ENCODE data around the gene CSTF2T. TPM values are rescaled to one million over a fixed set of nuclear protein-coding genes. Genes with fewer than 3 reads are reported as not detected.

The CSTF2T gene
- total and polyA plus RNA-seq, 10 donors, result 12.2 to 37.1 (median 29.9) TPM

DNA sequence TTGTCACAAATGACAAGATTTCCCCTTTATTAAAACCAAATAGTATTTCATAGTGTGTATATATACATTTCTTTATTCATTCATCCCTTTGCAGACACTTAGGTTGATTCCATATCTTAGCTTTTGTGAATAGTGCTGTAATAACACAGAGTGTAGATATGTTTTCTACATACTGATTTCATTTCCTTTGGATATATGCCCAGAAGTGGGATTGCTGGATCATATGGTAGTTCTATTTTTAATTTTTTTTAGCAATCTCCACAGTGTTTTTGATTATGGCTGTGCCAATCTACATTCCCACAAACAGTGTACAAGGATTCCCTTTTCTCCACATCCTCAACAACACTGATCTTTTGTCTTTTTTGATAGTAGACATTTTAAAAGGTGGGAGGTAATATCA is 46.4 kb downstream of the CSTF2T start:
- Histone ChIP-seq H3K36me3 (no peaks in the 10 kb centered on the region), H3K27ac (no peak overlapping the region), H3K4me1 (no peaks in the 10 kb centered on the region), H3K9me3 (no peaks in the 10 kb centered on the region), H3K27me3 (replicated peaks in 1 of 7) (no peaks in the 10 kb centered on the region), H3K4me3 (no peak overlapping the region)
- TF ChIP-seq POLR2A (IDR thresholded peaks at IDR 0.05), result no peak
- TF ChIP-seq, protein P1, sequence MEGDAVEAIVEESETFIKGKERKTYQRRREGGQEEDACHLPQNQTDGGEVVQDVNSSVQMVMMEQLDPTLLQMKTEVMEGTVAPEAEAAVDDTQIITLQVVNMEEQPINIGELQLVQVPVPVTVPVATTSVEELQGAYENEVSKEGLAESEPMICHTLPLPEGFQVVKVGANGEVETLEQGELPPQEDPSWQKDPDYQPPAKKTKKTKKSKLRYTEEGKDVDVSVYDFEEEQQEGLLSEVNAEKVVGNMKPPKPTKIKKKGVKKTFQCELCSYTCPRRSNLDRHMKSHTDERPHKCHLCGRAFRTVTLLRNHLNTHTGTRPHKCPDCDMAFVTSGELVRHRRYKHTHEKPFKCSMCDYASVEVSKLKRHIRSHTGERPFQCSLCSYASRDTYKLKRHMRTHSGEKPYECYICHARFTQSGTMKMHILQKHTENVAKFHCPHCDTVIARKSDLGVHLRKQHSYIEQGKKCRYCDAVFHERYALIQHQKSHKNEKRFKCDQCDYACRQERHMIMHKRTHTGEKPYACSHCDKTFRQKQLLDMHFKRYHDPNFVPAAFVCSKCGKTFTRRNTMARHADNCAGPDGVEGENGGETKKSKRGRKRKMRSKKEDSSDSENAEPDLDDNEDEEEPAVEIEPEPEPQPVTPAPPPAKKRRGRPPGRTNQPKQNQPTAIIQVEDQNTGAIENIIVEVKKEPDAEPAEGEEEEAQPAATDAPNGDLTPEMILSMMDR (IDR thresholded peaks at IDR 0.05 in 8 of 11, conservative IDR thresholded peaks at IDR 0.05 in 3 of 11), result no peak
- TF ChIP-seq POLR2AphosphoS5 (IDR thresholded peaks at IDR 0.05), result no peak
- intact Hi-C loops (cut with DNase I; ENCODE audit: low total_unique reads), result no loop called here
- DNase-seq, result no peak

DNA sequence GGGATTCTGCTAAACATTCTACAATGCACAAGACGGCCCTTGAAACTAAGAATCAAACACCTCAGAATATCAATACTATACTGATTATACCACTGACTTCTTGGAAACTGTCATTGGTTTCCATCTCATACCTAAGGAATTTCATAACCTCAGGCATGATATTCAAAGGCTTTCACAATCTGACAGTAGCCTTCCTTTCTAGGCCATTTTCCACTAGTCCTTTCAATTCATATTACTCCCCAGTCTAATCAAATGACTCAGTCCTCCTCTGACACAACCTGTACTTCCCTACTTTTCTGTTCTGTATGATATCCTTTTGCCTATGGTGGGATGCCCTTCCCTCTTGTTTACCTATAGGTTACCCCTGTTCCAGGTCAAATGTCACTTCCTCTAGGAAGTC is 48.3 kb downstream of the CSTF2T start:
- no peak overlapping the region for H3K27ac ChIP-seq
- no peak overlapping the region for H3K4me3 ChIP-seq
- no peak for DNase-seq
- H3K36me3 ChIP-seq, result no peaks in the 10 kb centered on the region
- intact Hi-C loops (cut with DNase I; ENCODE audit: low total_unique reads), result no loop called here
- H3K27me3 ChIP-seq (replicated peaks in 1 of 7), result no peaks in the 10 kb centered on the region
- TF ChIP-seq POLR2AphosphoS5 (IDR thresholded peaks at IDR 0.05) (no peak), POLR2A (IDR thresholded peaks at IDR 0.05) (no peak)
- TF ChIP-seq, protein P1 (IDR thresholded peaks at IDR 0.05 in 8 of 11, conservative IDR thresholded peaks at IDR 0.05 in 3 of 11), result no peak
- no peaks in the 10 kb centered on the region for H3K9me3 ChIP-seq
- H3K4me1 ChIP-seq, result no peaks in the 10 kb centered on the region
- WGBS, 5 donors, result 80 to 100% (median 88%) methylated on average over 1 of the region's 1 CpG

DNA sequence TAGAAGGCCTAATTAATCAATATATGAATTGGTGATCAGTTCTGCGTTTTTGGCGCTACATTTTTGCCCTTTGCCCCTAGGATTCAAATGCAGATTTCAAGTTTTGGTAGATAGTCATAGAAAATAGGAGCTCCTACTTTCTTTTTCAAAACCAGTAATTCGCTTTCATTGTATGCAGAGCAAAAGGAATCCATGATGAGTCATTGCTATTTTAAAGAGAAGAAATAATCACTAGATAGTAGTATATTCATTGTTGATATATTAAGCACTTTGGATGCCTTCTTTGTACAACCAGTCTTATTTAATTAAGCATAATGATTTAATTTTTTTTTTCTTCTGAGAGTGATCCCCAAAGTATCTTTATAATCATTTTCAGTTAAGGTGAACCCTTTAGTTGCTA is 50.3 kb downstream of the CSTF2T start:
- no peak overlapping the region for H3K4me3 ChIP-seq
- no peak overlapping the region for H3K27ac ChIP-seq
- no peaks in the 10 kb centered on the region for H3K36me3 ChIP-seq
- no peaks in the 10 kb centered on the region for H3K27me3 ChIP-seq (replicated peaks in 1 of 7)
- TF ChIP-seq, protein P1 (IDR thresholded peaks at IDR 0.05 in 8 of 11, conservative IDR thresholded peaks at IDR 0.05 in 3 of 11), result no peak
- TF ChIP-seq POLR2AphosphoS5 (IDR thresholded peaks at IDR 0.05), result no peak
- TF ChIP-seq POLR2A (IDR thresholded peaks at IDR 0.05), result no peak
- 88 to 95% (median 92%) methylated on average over 3 of the region's 3 CpGs for WGBS, 5 donors
- no peaks in the 10 kb centered on the region for H3K4me1 ChIP-seq
- intact Hi-C loops (cut with DNase I; ENCODE audit: low total_unique reads), result no loop called here
- no peak for DNase-seq
- H3K9me3 ChIP-seq, result no peaks in the 10 kb centered on the region

All from spleen (tissue), 11 donors.